Spleen (tissue), 11 donors: ENCODE results near the gene MEGF9. TPM values are rescaled to one million over a fixed set of nuclear protein-coding genes. Genes with fewer than 3 reads are reported as not detected.
"Not testable (repeated sequence)": the region's sequence is repeated elsewhere in the genome, so short reads cannot be mapped to it uniquely, and the experiment has no call there.

Source experiments
- DNase-seq: peaks from one replicate; pipeline ENCODE4 v3.0.0-alpha.2; 2020
- H3K27ac ChIP-seq, 8 donors: fragments of 200-600 bp; sonication (generic) in 7 of 8; 1 replicate in 4 of 8; 2 replicates in 4 of 8; pipeline versions ENCODE4 v1.5.0 to v1.8.0; 2016 to 2021; ENCODE audit warnings: inconsistent platforms in 4 of 8, mild to moderate bottlenecking in 4 of 8, moderate library complexity in 1 of 8
- H3K27me3 ChIP-seq, 7 donors: fragments of 200-600 bp; sonication (generic) in 6 of 7; replicated peaks in 1 of 7; 1 replicate in 4 of 7; 2 replicates in 3 of 7; pipeline versions ENCODE4 v1.5.0 to v1.8.0; 2016 to 2021; ENCODE audit warnings: inconsistent platforms in 3 of 7, mild to moderate bottlenecking in 1 of 7
- H3K36me3 ChIP-seq, 6 donors: fragments of 200-600 bp; sonication (generic) in 5 of 6; 1 replicate in 4 of 6; 2 replicates in 2 of 6; pipeline versions ENCODE4 v1.5.0 to v1.8.0; 2016 to 2021; ENCODE audit warnings: inconsistent platforms in 2 of 6
- H3K4me1 ChIP-seq, 6 donors: fragments of 200-600 bp; sonication (generic) in 5 of 6; 1 replicate in 3 of 6; 2 replicates in 3 of 6; pipeline versions ENCODE4 v1.5.0 to v1.8.0; 2016 to 2021; ENCODE audit warnings: inconsistent platforms in 3 of 6
- H3K4me3 ChIP-seq, 8 donors: fragments of 200-600 bp; sonication (generic) in 7 of 8; 1 replicate in 4 of 8; 2 replicates in 4 of 8; pipeline versions ENCODE4 v1.5.0 to v1.8.0; 2016 to 2021; ENCODE audit warnings: inconsistent platforms in 4 of 8, mild to moderate bottlenecking in 4 of 8, moderate library complexity in 2 of 8
- H3K9me3 ChIP-seq, 8 donors: fragments of 200-600 bp; sonication (generic) in 7 of 8; 1 replicate in 4 of 8; 2 replicates in 4 of 8; pipeline versions ENCODE4 v1.5.0 to v1.8.0; 2016 to 2021; ENCODE audit warnings: inconsistent platforms in 4 of 8
- CTCF ChIP-seq, 11 experiments: fragments of 200-600 bp in 7 of 11; fragments of 450-650 bp in 4 of 11; sonication (generic) in 4 of 11; IDR thresholded peaks in 8 of 11; conservative IDR thresholded peaks in 3 of 11; 1 replicate in 7 of 11; 2 replicates in 4 of 11; pipeline versions ENCODE4 v1.4.0 to v1.8.0; 2016 to 2021; ENCODE audit warnings: antibody characterized with exemption in 11 of 11, inconsistent platforms in 4 of 11, mild to moderate bottlenecking in 1 of 11
- POLR2A ChIP-seq, 3 donors: fragments of 450-650 bp; IDR thresholded peaks; one replicate each; pipeline ENCODE4 v1.5.1; 2017; ENCODE audit warnings: antibody characterized with exemption in 3 of 3, mild to moderate bottlenecking in 1 of 3
- POLR2AphosphoS5 ChIP-seq, 3 donors: sonication (generic); formaldehyde crosslinking; IDR thresholded peaks; one replicate each; pipeline ENCODE4 v1.5.1; 2017; ENCODE audit warnings: antibody characterized with exemption in 3 of 3
- WGBS, 5 donors: extraction: QIAGEN DNeasy Blood & Tissue Kit in 3 of 5; methylation state at CpG; one replicate each; pipeline versions ENCODE4 v1.1.5 to v1.1.7; 2013 to 2018; 5-methylcytosine and 5-hydroxymethylcytosine counted together
- intact Hi-C: fragments of 100-400 bp; cut with DNase I; formaldehyde crosslinking; loops from one replicate; pipeline ENCODE4 v1.15.0; 2023; ENCODE audit warnings: low total_unique reads
- polyA plus RNA-seq, 3 donors: library from polyadenylated mRNA; stranded (reverse); fragments of 200-250 nt; gene quantifications; one replicate each; pipeline ENCODE4 v1.2.1, GENCODE V29; 2013
- total RNA-seq, 7 donors: library from RNA; depleted of rRNA in 3 of 7; stranded (reverse); fragments of >200 nt in 3 of 7; fragmentation: NEBNext Ultra II Directional in 4 of 7; extraction: Animal tissue kit (Norgen Biotek cat#: 25700) in 4 of 7; gene quantifications; one replicate each; pipeline versions ENCODE4 v1.1.0 to v1.2.1, GENCODE V29; 2016 to 2021
- donor health status: healthy with polysubstance abuse.
- donor health status: DM: no; HTN: no; CAD: no; lungs with moderate emphysema.
- donor health status: DM: no; HTN: no; CAD: no.
- donor health status: Bipolar disorder and iron deficiency.
- donor health status: healthy.
- donor health status: DM: no; HTN: no; CAD: no.
- donor health status: DM: yes; HTN: yes; CAD: no.

Gene MEGF9
- total and polyA plus RNA-seq, 10 donors, result 2.2 to 57.3 (median 30.7) TPM

GRCh38 chr9:120643061-120643460, 71.2 kb downstream of the MEGF9 start:
- H3K4me3 ChIP-seq, result no peak overlapping the region
- DNase-seq, result no peak
- intact Hi-C loops, result no loop called here
- peaks cover 0 to 7% (median 0%) of the 10 kb centered on the region in 6 donors for H3K4me1 ChIP-seq
- peaks cover 0 to 29% (median 2%) of the 10 kb centered on the region in 6 donors for H3K36me3 ChIP-seq
- TF ChIP-seq POLR2A (IDR thresholded peaks at IDR 0.05), result no peak
- no peak for TF ChIP-seq POLR2AphosphoS5 (IDR thresholded peaks at IDR 0.05)
- no peak for TF ChIP-seq CTCF (IDR thresholded peaks at IDR 0.05 in 8 of 11, conservative IDR thresholded peaks at IDR 0.05 in 3 of 11)
- no peak overlapping the region for H3K27ac ChIP-seq
- no peaks in the 10 kb centered on the region for H3K27me3 ChIP-seq
- peaks cover 0 to 6% (median 0%) of the 10 kb centered on the region in 8 donors for H3K9me3 ChIP-seq

GRCh38 chr9:120642129-120642770, 72.0 kb downstream of the MEGF9 start:
- H3K9me3 ChIP-seq, result peaks cover 0 to 6% (median 0%) of the 10 kb centered on the region in 8 donors
- no peaks in the 10 kb centered on the region for H3K4me1 ChIP-seq
- H3K27me3 ChIP-seq, result no peaks in the 10 kb centered on the region
- 94 to 98% (median 96%) methylated on average over 3 of the region's 3 CpGs for WGBS, 5 donors
- no peak overlapping the region for H3K4me3 ChIP-seq
- H3K27ac ChIP-seq, result no peak overlapping the region
- no peak for DNase-seq
- no peak for TF ChIP-seq POLR2AphosphoS5 (IDR thresholded peaks at IDR 0.05)
- TF ChIP-seq CTCF (IDR thresholded peaks at IDR 0.05 in 8 of 11, conservative IDR thresholded peaks at IDR 0.05 in 3 of 11), result no peak
- no peak for TF ChIP-seq POLR2A (IDR thresholded peaks at IDR 0.05)
- peaks cover 0 to 29% (median 2%) of the 10 kb centered on the region in 6 donors for H3K36me3 ChIP-seq
- intact Hi-C loops, result no loop called here

GRCh38 chr9:120640874-120641273, 73.4 kb downstream of the MEGF9 start:
- H3K27ac ChIP-seq, H3K27me3 ChIP-seq, intact Hi-C loops, DNase-seq, H3K4me3 ChIP-seq, H3K4me1 ChIP-seq: not testable (repeated sequence)
- H3K9me3 ChIP-seq, result peaks cover 0 to 14% (median under 1%) of the 10 kb centered on the region in 8 donors
- WGBS, 5 donors, result 87 to 100% (median 100%) methylated on average over 1 of the region's 1 CpG
- peaks cover 0 to 35% (median 2%) of the 10 kb centered on the region in 6 donors for H3K36me3 ChIP-seq

GRCh38 chr9:120640380-120640779, 73.9 kb downstream of the MEGF9 start:
- H3K36me3 ChIP-seq, result peaks cover 0 to 33% (median 2%) of the 10 kb centered on the region in 6 donors
- TF ChIP-seq POLR2A (IDR thresholded peaks at IDR 0.05), result no peak
- no peak for TF ChIP-seq POLR2AphosphoS5 (IDR thresholded peaks at IDR 0.05)
- TF ChIP-seq CTCF (IDR thresholded peaks at IDR 0.05 in 8 of 11, conservative IDR thresholded peaks at IDR 0.05 in 3 of 11), result no peak
- no peak for DNase-seq
- peaks cover 0 to 19% (median 6%) of the 10 kb centered on the region in 8 donors for H3K9me3 ChIP-seq
- 97 to 100% (median 98%) methylated on average over 2 of the region's 2 CpGs for WGBS, 5 donors
- H3K27ac ChIP-seq, result no peak overlapping the region
- no peaks in the 10 kb centered on the region for H3K4me1 ChIP-seq
- H3K27me3 ChIP-seq, result no peaks in the 10 kb centered on the region
- intact Hi-C loops, result no loop called here
- no peak overlapping the region for H3K4me3 ChIP-seq
